Endothelial cell of hepatic sinusoid (primary cell): ENCODE data around the gene DPCD.
"Not testable (repeated sequence)": the region's sequence is repeated elsewhere in the genome, so short reads cannot be mapped to it uniquely, and the experiment has no call there.

Experiments used
- in situ Hi-C: cut with HindIII; loops from 2 replicates; pipeline ENCODE4 v1.10.0; 2017; ENCODE audit warnings: low sequenced_read_pairs

DPCD gene

GRCh38 chr10:101617102-101617823 is 29.1 kb downstream of the DPCD start:
- in situ Hi-C loops, result no loop called here

GRCh38 chr10:101617824-101618568 is 29.9 kb downstream of the DPCD start:
- in situ Hi-C loops, result no loop called here

- in situ Hi-C loops, result no loop called here
Observed at GRCh38 chr10:101618871-101619270, 30.8 kb downstream of the DPCD start.

DNA sequence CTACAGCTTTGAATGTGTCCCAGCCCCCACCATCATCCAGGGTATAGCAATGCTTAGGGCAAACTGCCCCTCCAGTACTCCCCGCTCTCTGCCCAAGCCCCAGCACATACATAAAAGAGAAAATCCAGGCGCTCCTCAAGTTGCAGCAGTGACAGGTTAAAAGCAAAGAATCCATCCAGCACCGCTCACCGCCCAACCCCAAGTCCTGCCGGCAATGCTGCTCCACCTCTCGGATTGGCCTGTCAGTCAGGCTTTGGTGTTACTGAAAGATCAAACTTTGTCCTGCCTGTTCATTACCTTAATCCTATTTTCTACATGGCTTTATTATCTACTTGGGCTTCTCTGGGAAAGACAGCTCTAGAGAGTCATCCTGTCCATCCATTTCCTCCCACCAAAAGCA is 31.9 kb downstream of the DPCD start:
- in situ Hi-C loops, result no loop called here

DNA sequence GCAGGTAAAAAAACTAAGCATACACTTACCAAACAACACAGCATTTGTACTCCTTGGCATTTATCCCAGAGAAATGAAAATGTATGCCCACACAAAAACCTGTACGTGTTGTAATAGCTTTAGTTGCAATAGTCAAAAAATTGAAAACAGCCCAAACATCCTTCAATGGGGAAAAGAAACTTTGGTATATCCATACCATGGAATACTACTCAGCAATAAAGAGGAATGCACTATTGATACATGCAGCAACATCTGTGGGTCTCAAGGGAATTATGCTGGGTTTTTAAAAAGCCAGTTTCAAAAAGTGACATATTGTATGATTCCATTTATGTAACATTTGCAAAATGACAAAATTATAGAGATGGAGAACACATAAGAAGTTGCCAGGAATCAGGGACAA is 35.4 kb downstream of the DPCD start:
- in situ Hi-C loops, result no loop called here

DNA sequence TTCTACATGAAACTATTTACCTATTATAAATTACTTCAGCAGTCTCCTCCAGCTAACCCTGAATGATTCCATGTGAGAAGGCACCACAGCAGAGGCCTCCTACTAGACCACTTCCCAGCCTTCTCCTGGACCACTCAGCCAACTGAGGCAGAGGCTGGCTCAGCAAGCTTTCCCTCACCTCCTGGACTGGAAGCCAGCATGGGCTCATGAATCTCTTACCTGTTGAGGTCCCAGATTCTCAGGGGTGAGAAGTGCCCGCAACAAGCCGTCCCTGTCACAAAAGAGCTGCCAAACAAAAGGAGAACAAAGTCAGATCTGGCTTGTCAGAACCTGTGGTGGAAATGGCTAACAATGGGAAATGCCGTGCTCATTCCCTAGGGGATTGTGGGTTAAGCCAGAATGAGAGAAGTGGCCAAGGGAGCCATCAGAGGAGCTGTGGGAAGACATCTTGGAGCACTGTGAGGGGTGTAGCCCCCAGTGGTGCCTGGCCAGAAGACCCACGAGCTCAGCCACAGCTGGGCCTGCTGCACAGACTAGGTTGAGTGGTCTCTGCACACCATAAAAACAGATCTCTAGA is 36.5 kb downstream of the DPCD start:
- in situ Hi-C loops, result no loop called here

GRCh38 chr10:101625821-101626412 is 37.8 kb downstream of the DPCD start:
- in situ Hi-C loops, result no loop called here

DNA sequence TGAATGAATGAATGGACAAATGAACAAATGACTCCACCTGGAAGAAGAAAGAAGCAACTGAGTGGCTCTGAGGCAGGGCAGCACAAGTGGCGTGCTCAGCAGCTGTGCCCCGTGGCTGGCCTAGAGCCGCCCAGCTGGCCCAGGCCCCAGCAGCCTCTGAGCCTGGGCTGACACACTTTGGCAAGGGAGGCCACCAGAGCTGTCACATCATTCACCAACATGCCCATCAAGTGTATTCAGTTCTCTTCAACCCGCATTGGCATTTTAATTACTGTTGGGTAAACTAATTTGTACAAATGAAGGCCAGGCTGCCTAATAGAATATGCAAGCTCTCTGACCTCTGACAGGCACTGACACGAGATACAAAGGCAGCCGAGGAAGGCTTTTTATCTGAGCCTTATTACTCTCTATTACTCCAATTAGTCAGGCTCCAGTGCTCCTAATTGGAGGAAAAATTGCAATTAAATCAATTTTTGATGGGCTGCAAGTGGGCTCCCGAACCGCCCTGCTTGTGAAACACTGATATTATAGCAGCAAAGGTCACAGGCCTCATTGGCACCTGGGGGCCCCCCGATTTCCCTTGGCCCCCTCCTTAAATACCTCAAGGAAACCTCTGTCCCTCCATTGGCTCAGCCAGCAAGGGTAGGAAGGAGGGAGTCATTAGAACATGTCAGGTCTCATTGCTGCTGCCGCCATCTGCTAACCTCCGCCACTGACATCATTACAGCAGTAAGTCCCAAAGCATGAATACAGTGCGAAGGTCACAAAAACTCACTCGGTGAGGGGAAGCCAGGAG is 41.9 kb downstream of the DPCD start:
- in situ Hi-C loops, result no loop called here

DNA sequence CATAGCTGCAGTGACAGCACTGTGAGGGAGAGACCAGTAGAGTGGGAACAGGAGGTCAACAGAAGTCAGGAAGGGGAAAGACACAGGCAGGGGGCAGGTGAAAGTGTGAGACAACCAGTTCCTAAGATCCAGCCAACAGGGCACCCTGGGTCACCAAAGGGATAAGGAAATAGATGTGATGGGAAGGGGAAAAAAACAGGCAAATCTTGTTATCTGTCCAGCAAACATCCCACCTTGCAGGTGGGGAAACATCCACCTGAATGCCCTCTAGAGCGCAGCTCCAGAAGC is 42.5 kb downstream of the DPCD start:
- in situ Hi-C loops, result no loop called here

DNA sequence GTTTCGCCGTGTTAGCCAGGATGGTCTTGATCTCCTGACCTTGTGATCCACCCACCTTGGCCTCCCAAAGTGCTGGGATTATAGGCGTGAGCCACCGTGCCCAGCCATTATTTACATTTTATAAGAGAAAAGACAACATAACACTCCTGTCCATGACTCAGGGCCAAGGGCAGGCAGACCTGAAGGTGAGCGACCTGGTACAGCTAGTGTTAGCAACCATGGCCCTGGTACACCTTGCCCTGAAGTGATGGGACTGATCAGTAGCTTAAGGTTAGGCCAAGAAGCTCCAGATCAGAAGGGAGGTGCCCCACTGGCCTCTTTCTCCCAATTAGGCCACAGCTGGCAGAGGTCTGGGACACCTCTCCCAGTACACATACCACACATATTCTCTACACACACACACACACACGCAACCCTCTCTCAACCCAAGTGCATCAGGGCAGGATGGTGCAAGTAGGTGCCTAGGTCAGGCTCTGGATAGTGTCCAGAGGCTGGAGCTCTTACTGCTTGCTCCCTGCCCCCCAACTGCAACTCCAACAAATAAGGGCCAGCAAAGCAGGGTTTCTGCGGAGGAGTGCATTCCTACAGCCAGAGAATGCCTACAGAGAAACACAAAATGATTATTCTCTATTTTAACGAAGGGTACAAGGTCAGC is 43.8 kb downstream of the DPCD start:
- in situ Hi-C loops, result no loop called here

- in situ Hi-C loops, result not testable (repeated sequence)
Observed at GRCh38 chr10:101633510-101633909, 45.4 kb downstream of the DPCD start.

DNA sequence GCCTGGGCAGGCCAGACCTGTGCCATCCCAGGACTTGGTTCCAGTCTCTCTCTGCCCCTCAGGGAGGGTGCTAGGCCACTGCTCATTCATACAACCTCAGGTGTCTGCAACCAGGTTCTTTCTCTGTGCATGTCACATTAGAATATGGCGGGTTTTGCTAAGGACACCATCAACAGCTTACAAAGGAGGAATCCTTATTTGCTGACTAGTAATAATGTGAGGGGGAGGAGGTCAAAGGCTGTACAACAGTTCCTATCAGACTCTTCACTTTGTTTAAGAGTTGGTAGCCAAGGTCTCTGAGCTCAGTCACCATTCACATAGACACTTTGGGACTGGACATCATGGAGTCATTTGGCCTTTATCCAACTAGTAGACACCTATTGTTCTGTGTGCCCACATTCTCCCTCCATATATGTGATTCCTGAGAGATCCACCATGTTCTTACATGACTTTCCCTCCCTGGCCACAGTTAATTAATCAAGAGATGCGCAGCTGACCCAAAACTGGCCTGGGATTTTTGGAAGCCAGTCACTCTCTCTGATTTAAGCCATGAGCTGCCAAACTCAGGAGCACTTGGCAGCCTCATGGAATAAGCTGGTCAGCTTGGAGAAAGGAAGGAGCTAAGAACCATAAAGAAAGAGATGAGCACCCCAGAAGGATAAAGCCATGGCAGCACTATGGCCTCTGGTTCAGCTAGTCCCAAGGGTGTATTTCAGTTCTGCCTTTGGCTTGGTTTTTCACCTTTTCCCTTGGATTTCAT is 51.2 kb downstream of the DPCD start:
- in situ Hi-C loops, result no loop called here

GRCh38 chr10:101643546-101643945 is 55.4 kb downstream of the DPCD start:
- in situ Hi-C loops, result no loop called here

DNA sequence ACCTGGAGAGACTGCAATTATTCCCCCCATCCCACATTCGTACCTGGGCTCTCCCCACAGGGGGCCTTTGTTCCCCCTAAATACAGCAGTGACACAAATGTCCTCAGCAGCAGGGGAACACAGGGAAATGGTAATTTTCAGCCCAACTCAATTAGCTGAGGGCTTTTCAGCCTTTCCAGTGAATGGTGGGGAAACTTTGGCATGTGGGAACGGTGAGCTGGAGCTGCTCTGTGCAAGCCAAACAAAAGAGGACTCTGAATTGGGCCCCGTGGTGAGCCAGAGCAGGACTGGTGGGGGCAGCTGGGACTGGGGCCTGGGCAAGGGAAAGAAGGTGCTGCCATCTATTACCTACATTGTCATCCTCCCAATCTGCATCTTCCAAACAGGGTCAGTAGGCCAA is 55.9 kb downstream of the DPCD start:
- in situ Hi-C loops, result no loop called here

DNA sequence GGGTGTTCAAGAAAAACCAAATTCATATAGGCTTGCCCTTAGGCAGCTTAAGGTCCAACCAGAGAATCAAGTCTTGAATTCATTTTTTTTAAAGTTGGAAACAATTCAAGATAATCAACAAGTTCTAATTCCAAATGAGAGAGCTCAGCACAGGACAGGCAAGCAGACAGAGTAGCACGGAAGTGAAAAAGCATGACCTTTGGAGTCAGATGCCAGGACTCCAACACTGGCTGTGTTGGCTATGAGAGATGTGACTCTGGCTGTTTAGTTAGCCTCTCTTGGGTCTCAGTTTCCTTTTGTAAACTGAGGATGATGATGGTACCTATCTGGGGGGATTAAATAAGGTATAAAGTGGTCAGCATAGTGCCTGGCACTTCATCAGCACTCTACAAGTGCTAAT is 57.5 kb downstream of the DPCD start:
- in situ Hi-C loops, result no loop called here

DNA sequence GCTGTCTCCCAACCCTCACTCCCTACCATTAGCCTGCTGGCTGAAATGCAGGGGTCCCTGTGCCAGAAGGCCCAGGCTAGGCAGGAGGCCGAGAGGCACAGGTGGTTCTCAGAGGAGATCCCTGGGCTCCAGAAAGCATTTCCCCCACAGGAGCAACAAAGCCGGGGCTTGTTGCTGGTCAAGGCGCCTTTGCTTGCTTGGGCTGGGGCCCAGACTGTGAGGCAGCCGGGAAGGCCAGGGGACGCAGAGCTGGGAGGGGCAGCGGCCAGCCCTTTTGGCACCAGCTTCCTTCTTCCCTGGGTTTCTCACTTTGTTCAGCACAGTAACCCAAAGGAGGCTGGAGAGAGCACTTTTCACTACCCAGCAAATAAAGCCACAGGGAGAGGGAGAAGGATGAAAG is 58.2 kb downstream of the DPCD start:
- in situ Hi-C loops, result no loop called here

- in situ Hi-C loops, result no loop called here
Observed at GRCh38 chr10:101647255-101647654, 59.1 kb downstream of the DPCD start.

DNA sequence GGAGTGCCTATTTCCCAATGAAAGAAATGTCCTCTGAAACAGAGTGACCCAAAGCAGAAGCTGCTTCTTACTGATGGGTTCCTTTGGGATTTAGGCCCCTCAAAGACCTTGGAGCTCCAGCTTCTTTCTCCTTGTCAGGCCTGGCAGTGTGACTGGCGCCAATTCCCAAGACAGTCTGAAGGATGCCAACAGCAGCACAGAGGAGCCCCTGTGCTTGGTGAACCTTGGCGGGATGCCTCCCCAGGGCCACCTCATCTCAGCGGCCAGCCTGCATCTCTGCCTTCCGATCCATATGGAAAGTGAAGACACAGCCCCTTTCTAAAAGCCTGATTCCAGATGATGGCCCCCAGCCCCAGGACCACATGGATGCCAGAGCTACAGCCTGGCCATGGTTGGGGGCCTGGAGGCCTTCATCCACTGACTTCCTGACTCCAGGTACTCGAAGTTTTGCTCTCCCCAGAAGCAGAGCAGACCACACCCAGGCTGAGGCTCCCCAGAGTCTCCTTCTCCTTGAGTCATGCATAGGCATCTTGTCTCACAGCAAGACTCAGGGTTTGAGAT is 61.5 kb downstream of the DPCD start:
- in situ Hi-C loops, result no loop called here

GRCh38 chr10:101650863-101651262 is 62.7 kb downstream of the DPCD start:
- in situ Hi-C loops, result no loop called here

GRCh38 chr10:101651336-101651735 is 63.2 kb downstream of the DPCD start:
- in situ Hi-C loops, result no loop called here
